Measurements from ENCODE around the gene PNPLA3. TPM values are rescaled to one million over a fixed set of nuclear protein-coding genes. Genes with fewer than 3 reads are reported as not detected.

PNPLA3 gene, protein sequence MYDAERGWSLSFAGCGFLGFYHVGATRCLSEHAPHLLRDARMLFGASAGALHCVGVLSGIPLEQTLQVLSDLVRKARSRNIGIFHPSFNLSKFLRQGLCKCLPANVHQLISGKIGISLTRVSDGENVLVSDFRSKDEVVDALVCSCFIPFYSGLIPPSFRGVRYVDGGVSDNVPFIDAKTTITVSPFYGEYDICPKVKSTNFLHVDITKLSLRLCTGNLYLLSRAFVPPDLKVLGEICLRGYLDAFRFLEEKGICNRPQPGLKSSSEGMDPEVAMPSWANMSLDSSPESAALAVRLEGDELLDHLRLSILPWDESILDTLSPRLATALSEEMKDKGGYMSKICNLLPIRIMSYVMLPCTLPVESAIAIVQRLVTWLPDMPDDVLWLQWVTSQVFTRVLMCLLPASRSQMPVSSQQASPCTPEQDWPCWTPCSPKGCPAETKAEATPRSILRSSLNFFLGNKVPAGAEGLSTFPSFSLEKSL
- not detected for total RNA-seq

DNA sequence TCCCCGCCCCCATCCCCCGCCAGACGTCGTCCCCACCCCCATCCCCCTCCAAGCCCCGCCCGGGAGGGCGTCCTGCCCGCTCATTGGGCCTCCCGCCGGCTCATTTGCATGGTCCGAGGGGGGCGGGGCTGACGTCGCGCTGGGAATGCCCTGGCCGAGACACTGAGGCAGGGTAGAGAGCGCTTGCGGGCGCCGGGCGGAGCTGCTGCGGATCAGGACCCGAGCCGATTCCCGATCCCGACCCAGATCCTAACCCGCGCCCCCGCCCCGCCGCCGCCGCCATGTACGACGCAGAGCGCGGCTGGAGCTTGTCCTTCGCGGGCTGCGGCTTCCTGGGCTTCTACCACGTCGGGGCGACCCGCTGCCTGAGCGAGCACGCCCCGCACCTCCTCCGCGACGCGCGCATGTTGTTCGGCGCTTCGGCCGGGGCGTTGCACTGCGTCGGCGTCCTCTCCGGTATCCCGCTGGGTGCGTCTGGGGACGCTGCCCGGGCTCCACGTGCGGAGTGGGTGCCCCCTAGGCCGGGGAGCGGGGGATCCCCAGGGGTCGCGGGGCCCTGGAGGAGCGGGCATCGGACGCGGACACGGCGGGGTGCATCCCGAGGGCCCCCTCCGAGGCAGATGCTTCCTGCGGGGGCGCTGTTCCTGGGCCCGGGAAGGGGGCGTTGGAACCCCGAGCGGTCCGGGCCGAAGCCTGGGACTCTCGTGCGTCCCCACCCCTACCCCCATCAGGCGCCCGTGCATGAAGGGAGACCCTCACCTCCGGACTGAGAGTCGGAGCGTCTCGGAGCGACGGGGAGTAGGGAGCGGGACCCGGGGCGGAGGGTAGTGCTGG lies at the start of gene PNPLA3:
Gene PNPLA3, plus strand, starts transcription at position 175 of the 834 bp plus-strand sequence. Its CDS starts 107 bp downstream, at position 282.
- peaks cover 5% of the 10 kb centered on the region for H3K27me3 ChIP-seq (replicated peaks; ENCODE audit: insufficient read depth)
- ATAC-seq (ENCODE audit: insufficient number of reproducible peaks, low FRiP score, low read depth) (no peak), DNase-seq (ENCODE audit: low spot score) (peak; percentile 42)
- no peaks in the 10 kb centered on the region for H3K9me3 ChIP-seq
- H3K36me3 ChIP-seq = no peaks in the 10 kb centered on the region
- TF ChIP-seq, protein P1, sequence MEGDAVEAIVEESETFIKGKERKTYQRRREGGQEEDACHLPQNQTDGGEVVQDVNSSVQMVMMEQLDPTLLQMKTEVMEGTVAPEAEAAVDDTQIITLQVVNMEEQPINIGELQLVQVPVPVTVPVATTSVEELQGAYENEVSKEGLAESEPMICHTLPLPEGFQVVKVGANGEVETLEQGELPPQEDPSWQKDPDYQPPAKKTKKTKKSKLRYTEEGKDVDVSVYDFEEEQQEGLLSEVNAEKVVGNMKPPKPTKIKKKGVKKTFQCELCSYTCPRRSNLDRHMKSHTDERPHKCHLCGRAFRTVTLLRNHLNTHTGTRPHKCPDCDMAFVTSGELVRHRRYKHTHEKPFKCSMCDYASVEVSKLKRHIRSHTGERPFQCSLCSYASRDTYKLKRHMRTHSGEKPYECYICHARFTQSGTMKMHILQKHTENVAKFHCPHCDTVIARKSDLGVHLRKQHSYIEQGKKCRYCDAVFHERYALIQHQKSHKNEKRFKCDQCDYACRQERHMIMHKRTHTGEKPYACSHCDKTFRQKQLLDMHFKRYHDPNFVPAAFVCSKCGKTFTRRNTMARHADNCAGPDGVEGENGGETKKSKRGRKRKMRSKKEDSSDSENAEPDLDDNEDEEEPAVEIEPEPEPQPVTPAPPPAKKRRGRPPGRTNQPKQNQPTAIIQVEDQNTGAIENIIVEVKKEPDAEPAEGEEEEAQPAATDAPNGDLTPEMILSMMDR (IDR thresholded peaks at IDR 0.05) = no peak
- peak within 1 kb of the TSS; percentile 74 for H3K4me3 ChIP-seq
- peaks cover 0 to 6% of the 10 kb centered on the region in 2 donors for H3K4me1 ChIP-seq (ENCODE audit: control insufficient read depth in 1 of 2, low read depth in 2 of 2)
- H3K27ac ChIP-seq = no peak within 1 kb of the TSS

DNA sequence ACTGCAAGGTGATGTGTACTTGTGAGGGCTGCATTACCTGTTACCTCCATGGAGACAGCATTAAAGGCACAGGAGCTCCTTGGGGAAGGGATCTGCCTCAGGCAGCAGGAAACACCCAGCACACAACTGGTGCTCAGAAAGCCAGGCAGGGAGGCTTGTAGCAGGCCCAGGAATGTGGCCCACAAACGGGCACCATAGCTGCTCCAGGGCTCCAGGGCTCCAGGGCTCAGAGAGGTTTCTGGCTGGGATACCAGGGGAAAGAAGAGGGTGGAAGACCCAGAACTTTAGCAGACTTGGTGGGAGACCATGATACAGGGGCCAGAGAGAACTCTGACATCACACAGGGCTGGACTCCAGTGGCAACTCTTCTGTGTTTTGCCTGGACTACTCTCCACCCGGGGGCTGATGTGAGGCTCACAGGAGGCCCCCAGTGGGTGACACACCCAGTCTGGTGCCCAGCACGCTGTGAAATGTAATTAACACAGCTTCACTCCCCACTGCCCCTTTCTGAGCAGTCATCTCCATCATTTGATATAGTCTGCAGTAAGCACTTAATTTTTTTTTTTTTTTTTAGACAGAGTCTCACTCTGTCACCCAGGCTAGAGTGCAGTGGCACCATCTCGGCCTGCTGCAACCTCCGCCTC lies 46.6 kb upstream of the PNPLA3 start:
- no peaks in the 10 kb centered on the region for H3K36me3 ChIP-seq
- H3K4me1 ChIP-seq (ENCODE audit: control insufficient read depth in 1 of 2, low read depth in 2 of 2) = no peaks in the 10 kb centered on the region
- H3K27ac ChIP-seq = no peak overlapping the region
- TF ChIP-seq, protein P1 (IDR thresholded peaks at IDR 0.05) = no peak
- DNase-seq (ENCODE audit: low spot score) = no peak
- no peak for ATAC-seq (ENCODE audit: insufficient number of reproducible peaks, low FRiP score, low read depth)
- no peaks in the 10 kb centered on the region for H3K9me3 ChIP-seq
- H3K4me3 ChIP-seq = no peak overlapping the region
- no peaks in the 10 kb centered on the region for H3K27me3 ChIP-seq (replicated peaks; ENCODE audit: insufficient read depth)

DNA sequence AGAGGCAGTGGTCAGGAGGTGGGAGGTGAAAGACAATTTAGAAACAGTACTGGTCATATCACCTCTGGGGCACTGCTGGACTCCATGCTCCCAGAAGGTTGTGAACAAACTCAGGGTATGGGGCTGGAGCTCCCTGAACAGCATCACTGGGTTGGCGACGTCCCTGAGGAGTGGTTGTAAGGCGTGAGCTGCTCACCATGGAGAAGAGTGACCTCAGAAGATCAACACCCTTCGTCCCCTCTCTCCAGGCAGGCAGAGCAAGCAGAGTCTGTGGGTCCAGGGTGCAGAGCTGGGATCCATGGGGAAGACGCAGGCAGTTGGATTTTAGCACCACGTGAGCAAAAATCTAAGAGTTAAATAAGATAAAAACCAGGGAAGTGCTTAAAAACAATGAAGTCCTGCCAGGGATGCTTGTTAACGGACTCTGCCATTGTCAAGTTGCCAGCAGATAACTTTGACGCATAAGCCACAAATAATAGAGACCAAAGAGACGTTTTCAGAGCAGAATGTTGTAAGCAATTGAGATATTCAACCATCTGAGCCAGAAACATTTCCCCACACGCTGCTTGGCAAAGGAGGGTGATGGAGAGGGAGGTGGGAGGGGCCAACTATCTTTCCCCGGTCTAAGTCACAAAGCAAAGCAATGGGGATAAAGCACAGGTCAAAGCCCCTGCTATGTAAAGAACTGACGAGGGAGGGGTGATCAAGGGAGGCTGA lies 45.4 kb upstream of the PNPLA3 start:
- no peaks in the 10 kb centered on the region for H3K4me1 ChIP-seq (ENCODE audit: control insufficient read depth in 1 of 2, low read depth in 2 of 2)
- H3K4me3 ChIP-seq = no peak overlapping the region
- no peaks in the 10 kb centered on the region for H3K36me3 ChIP-seq
- DNase-seq (ENCODE audit: low spot score) (no peak), ATAC-seq (ENCODE audit: insufficient number of reproducible peaks, low FRiP score, low read depth) (no peak)
- no peaks in the 10 kb centered on the region for H3K27me3 ChIP-seq (replicated peaks; ENCODE audit: insufficient read depth)
- TF ChIP-seq, protein P1 (IDR thresholded peaks at IDR 0.05) = no peak
- H3K27ac ChIP-seq = no peak overlapping the region
- H3K9me3 ChIP-seq = no peaks in the 10 kb centered on the region

DNA sequence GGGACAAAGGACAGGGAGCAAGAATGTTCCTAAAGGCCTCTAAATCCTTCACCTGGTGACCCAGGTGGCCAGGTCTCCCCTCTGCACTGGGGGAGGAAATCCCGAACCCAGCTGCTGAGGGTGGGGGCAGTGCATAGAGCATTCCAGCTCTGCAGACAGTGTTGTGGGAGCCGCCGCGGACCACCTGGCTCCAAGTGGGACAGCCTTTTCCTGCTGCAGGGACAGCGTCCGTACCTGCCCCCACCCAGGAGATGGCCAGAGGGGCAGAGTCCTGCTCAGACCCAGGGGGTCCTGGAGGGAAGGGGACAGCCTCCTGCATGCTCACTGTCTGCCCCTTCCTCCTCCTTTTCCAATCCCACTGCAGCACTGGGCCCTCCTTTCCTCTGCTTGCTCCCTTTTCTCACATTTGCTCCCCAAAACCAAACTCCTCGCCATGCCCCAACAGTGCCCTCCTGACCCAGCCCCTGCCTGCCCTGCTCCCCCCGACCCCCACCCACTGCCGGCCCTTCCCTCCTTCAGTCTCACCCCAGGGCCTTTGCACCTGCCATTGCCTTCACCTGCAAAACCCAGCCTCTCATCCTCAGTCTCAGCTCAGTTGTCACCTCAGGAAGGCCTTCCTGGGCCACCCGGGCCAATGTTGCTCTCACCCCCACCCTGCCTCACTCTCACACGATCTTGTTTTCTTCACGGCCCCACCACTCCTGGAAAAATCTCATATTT lies 44.6 kb upstream of the PNPLA3 start:
- Histone ChIP-seq H3K27ac (no peak overlapping the region), H3K4me3 (no peak overlapping the region), H3K4me1 (ENCODE audit: control insufficient read depth in 1 of 2, low read depth in 2 of 2) (no peaks in the 10 kb centered on the region), H3K9me3 (no peaks in the 10 kb centered on the region), H3K27me3 (replicated peaks; ENCODE audit: insufficient read depth) (no peaks in the 10 kb centered on the region), H3K36me3 (no peaks in the 10 kb centered on the region)
- ATAC-seq (ENCODE audit: insufficient number of reproducible peaks, low FRiP score, low read depth) = no peak
- TF ChIP-seq, protein P1 (IDR thresholded peaks at IDR 0.05) = no peak
- no peak for DNase-seq (ENCODE audit: low spot score)

Measured in thoracic aorta (tissue), 2 donors.